GM23338 (cell line): ENCODE measurements around the gene OVCH1. TPM values are rescaled to one million over a fixed set of nuclear protein-coding genes. Genes with fewer than 3 reads are reported as not detected.

Experiments used
- ATAC-seq: fragments of 200-7000 bp; cut with Tn5 transposase; 3 replicates; pipeline ENCODE4 v1.9.1; 2020
- DNase-seq: peaks from one replicate; pipeline ENCODE4 v3.0.0-alpha.2; 2015; ENCODE audit warnings: low spot score
- H2AFZ ChIP-seq: fragments of 200-600 bp; sonication (generic); 2 replicates; pipeline ENCODE4 v1.8.0; 2016; ENCODE audit warnings: antibody characterized with exemption, mild to moderate bottlenecking, moderate library complexity
- H3F3A ChIP-seq: fragments of 200-600 bp; sonication (generic); replicated peaks from 2 replicates; pipeline ENCODE4 v1.8.0; 2017; ENCODE audit warnings: antibody characterized with exemption, mixed run types, low read depth
- H3K27ac ChIP-seq: fragments of 200-600 bp; sonication (generic); 2 replicates; pipeline ENCODE4 v1.6.1; 2016; ENCODE audit warnings: low read depth
- H3K27me3 ChIP-seq: fragments of 200-600 bp; sonication (generic); 2 replicates; pipeline ENCODE4 v1.8.0; 2016; ENCODE audit warnings: mild to moderate bottlenecking, mixed run types, moderate library complexity; ENCODE audit not compliant: insufficient read depth
- H3K36me3 ChIP-seq: fragments of 200-600 bp; sonication (generic); 2 replicates; pipeline ENCODE4 v1.8.0; 2016; ENCODE audit warnings: mild to moderate bottlenecking; ENCODE audit not compliant: insufficient read depth
- H3K4me1 ChIP-seq: fragments of 200-600 bp; sonication (generic); 2 replicates; pipeline ENCODE4 v1.8.0; 2016; ENCODE audit warnings: mild to moderate bottlenecking, moderate library complexity; ENCODE audit not compliant: insufficient read depth
- H3K4me2 ChIP-seq: fragments of 200-600 bp; sonication (generic); 2 replicates; pipeline ENCODE4 v1.7.1; 2017; ENCODE audit warnings: mixed run types
- H3K4me3 ChIP-seq: fragments of 200-600 bp; sonication (generic); 2 replicates; pipeline ENCODE4 v1.6.1; 2016; ENCODE audit warnings: mixed run types
- H3K79me2 ChIP-seq: fragments of 200-600 bp; sonication (generic); replicated peaks from 2 replicates; pipeline ENCODE4 v1.8.0; 2017; ENCODE audit warnings: mild to moderate bottlenecking; ENCODE audit not compliant: insufficient read depth
- H3K9me2 ChIP-seq: fragments of 200-600 bp; sonication (generic); 2 replicates; pipeline ENCODE4 v1.8.0; 2017; ENCODE audit not compliant: insufficient read depth
- H4K20me1 ChIP-seq: fragments of 200-600 bp; sonication (generic); replicated peaks from 2 replicates; pipeline ENCODE4 v1.8.0; 2017; ENCODE audit warnings: mild to moderate bottlenecking; ENCODE audit not compliant: insufficient read depth
- H3K27ac Mint-ChIP-seq: 2 replicates; pipeline ENCODE4 v1.8.0; 2020; ENCODE audit warnings: inconsistent platforms, mild to moderate bottlenecking, moderate library complexity, mixed read lengths
- H3K27me3 Mint-ChIP-seq: 3 replicates; pipeline ENCODE4 v1.8.0; 2022; ENCODE audit warnings: low read depth, mild to moderate bottlenecking, moderate library complexity, mixed read lengths, inconsistent platforms; ENCODE audit not compliant: insufficient read depth, poor library complexity
- H3K36me3 Mint-ChIP-seq: 3 replicates; pipeline ENCODE4 v1.8.0; 2021; ENCODE audit warnings: low read depth, mild to moderate bottlenecking, inconsistent platforms, moderate library complexity, mixed read lengths
- H3K4me1 Mint-ChIP-seq: 3 replicates; pipeline ENCODE4 v1.8.0; 2020; ENCODE audit warnings: mild to moderate bottlenecking, inconsistent platforms, mixed read lengths
- H3K4me3 Mint-ChIP-seq: 3 replicates; pipeline ENCODE4 v1.8.0; 2021; ENCODE audit warnings: moderate library complexity, mild to moderate bottlenecking, inconsistent platforms, mixed read lengths
- H3K9me3 Mint-ChIP-seq: 3 replicates; pipeline ENCODE4 v1.8.0; 2020; ENCODE audit warnings: moderate library complexity, mild to moderate bottlenecking, inconsistent platforms, mixed read lengths
- CREB1 ChIP-seq: fragments of 250-450 bp; sonication (Bioruptor Pico); IDR thresholded peaks from 2 replicates; pipeline ENCODE4 v1.5.0; 2020; ENCODE audit warnings: low read depth, mild to moderate bottlenecking, moderate library complexity
- CTCF ChIP-seq, 2 experiments: fragments of 200-600 bp in 1 of 2; sonication (generic) in 1 of 2; conservative IDR thresholded peaks; 2 replicates each; pipeline versions ENCODE4 v1.5.1 to v1.6.1; 2016 to 2017; ENCODE audit warnings: antibody characterized with exemption in 2 of 2, low read depth in 2 of 2, mild to moderate bottlenecking in 2 of 2, moderate library complexity in 1 of 2
- ETS1 ChIP-seq: IDR thresholded peaks from 2 replicates; pipeline ENCODE4 v1.6.1; 2016; ENCODE audit warnings: antibody characterized with exemption
- ZNF462 ChIP-seq: fragments of 250-450 bp; sonication (Bioruptor Pico); IDR thresholded peaks from 2 replicates; pipeline ENCODE4 v1.5.0; 2020; ENCODE audit warnings: mild to moderate bottlenecking, moderate library complexity
- polyA plus RNA-seq: library from polyadenylated mRNA; unstranded; fragments of >200 nt; fragmentation: Nextera tagmentation; extraction: Ambion mirVana; gene quantifications from 2 replicates; pipeline ENCODE4 v1.2.1, GENCODE V29; 2016
- total RNA-seq: library from RNA; depleted of rRNA; stranded (reverse); fragments of >200 nt; shearing (Covaris generic); gene quantifications from 2 replicates; pipeline ENCODE4 v1.2.3, GENCODE V29; 2014

The OVCH1 gene
- total and polyA plus RNA-seq, 2 experiments from 2014 or later, result not detected

- no peak for TF ChIP-seq ZNF462 (CRISPR knock-in tag)
- no peak for TF ChIP-seq ETS1
- TF ChIP-seq CTCF (conservative IDR thresholded peaks at IDR 0.05; ENCODE audit: low read depth in 2 of 2), result no peak
Measured at GRCh38 chr12:29430716-29431044, 66.8 kb downstream of the OVCH1 start (continued).

- H3K27ac Mint-ChIP-seq, result peak overlapping the region; percentile 81; the same call in 1 of the 2 replicates
- 0 out of 2 replicates have a peak, but pooled peaks have one; percentile 8 for TF ChIP-seq CREB1 (CRISPR knock-in tag)
- TF ChIP-seq ETS1, result no peak
Measured at GRCh38 chr12:29429999-29430715, 67.3 kb downstream of the OVCH1 start.

More at GRCh38 chr12:29429999-29430715, 67.3 kb downstream of the OVCH1 start:
- Histone ChIP-seq H3F3A (no peaks in the 10 kb centered on the region), H3K27me3 (no peaks in the 10 kb centered on the region), H3K9me2 (0 out of 2 replicates have a peak, but pooled peaks cover 11% of the 10 kb centered on the region), H3K36me3 (no peaks in the 10 kb centered on the region), H3K27ac (no peak overlapping the region), H3K79me2 (no peaks in the 10 kb centered on the region), H3K4me3 (no peak overlapping the region), H2AFZ (no peak overlapping the region; the same call in 1 of the 2 replicates), H3K4me2 (no peak overlapping the region), H3K4me1 (no peaks in the 10 kb centered on the region), H4K20me1 (no peaks in the 10 kb centered on the region)
- peaks cover 2% of the 10 kb centered on the region; the same call in 2 of the 3 replicates for H3K9me3 Mint-ChIP-seq
- no peak for DNase-seq
- H3K27me3 Mint-ChIP-seq, result no peaks in the 10 kb centered on the region
- H3K4me1 Mint-ChIP-seq, result peaks cover 4% of the 10 kb centered on the region; the same call in 1 of the 3 replicates
- H3K4me3 Mint-ChIP-seq, result no peak overlapping the region
- H3K36me3 Mint-ChIP-seq, result no peaks in the 10 kb centered on the region
- peak; percentile 73 for ATAC-seq
